ENCODE measurements around the gene RFX8. TPM values are rescaled to one million over a fixed set of nuclear protein-coding genes. Genes with fewer than 3 reads are reported as not detected.
A peak's percentile ranks its signal among the peaks of the same experiment; 100 is the strongest.

RFX8 gene
- total and polyA plus RNA-seq, 2 of the 4 experiments (the other 2 are of a cell fraction), result 2.9 to 5.3 TPM

DNA sequence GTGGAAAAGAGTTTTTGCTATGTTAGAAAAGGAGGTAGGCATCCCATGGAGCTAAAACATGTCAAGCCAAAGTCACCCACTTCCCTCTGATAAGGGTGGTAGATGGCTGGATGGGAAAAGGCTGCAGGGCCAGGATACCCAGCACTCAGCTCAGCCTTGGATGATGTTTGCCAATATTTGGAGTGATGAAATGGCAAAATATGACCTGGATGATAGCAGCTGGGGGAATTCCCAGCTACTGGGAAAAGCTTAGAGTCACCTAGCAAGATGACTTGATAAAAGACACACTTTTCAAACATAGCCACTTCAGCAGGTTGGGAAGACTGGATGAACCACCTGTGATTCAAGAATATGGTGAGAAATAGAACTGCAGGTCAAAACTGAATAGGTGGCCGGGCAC, 10.1 kb downstream of the RFX8 start:
- Histone ChIP-seq H2BK5ac (ENCODE audit: low read depth, low read length, poor library complexity, severe bottlenecking) (peak overlapping the region; percentile 69), H4K5ac (ENCODE audit: low read depth, low read length) (peak overlapping the region; percentile 5; the same call in 1 of the 2 replicates), H3K27me3 (ENCODE audit: control insufficient read depth, insufficient read depth, low read length) (no peaks in the 10 kb centered on the region), H2BK120ac (ENCODE audit: low read depth, low read length) (peak overlapping the region; percentile 85), H3K23ac (ENCODE audit: low read depth, low read length) (peak overlapping the region; percentile 32; the same call in 1 of the 2 replicates), H3K79me1 (ENCODE audit: low read depth in 1 of 2, low read length in 2 of 2) (peaks cover 33 to 78% of the 10 kb centered on the region in 2 experiments), H3K9me1 (ENCODE audit: insufficient read depth, low read length) (peaks cover 39% of the 10 kb centered on the region), H2AK5ac (ENCODE audit: low read depth, low read length) (peak overlapping the region; percentile 75; the same call in 1 of the 2 replicates), H3K18ac (ENCODE audit: low read depth, low read length) (no peak overlapping the region), H2BK15ac (ENCODE audit: low read depth, low read length) (peak overlapping the region; percentile 60; the same call in 2 of the 3 replicates), H2AFZ (replicated peaks; ENCODE audit: low read length, poor library complexity) (no peak overlapping the region), H2BK20ac (ENCODE audit: low read depth, low read length) (peak overlapping the region; percentile 87), H3K36me3 (ENCODE audit: control insufficient read depth, insufficient read depth, low read length) (no peaks in the 10 kb centered on the region), H4K91ac (ENCODE audit: insufficient read depth, low read depth, low read length) (peak overlapping the region; percentile 69; the same call in 1 of the 2 replicates), H3K9me3 (ENCODE audit: control insufficient read depth, insufficient read depth, low read length) (no peaks in the 10 kb centered on the region), H2AK9ac (replicated peaks; ENCODE audit: low read depth, low read length, poor library complexity) (peak overlapping the region; percentile 70), H3K9ac (ENCODE audit: low read depth, low read length) (0 out of 2 replicates have a peak overlapping the region, but pooled peaks have one; percentile 13), H3K4me2 (ENCODE audit: low read depth, low read length) (no peak overlapping the region; the same call in 1 of the 2 replicates), H4K8ac (ENCODE audit: low read depth in 2 of 2, low read length in 2 of 2) (peak overlapping the region; percentile 5 to 70; a peak in 2 of 4 replicates), H4K20me1 (ENCODE audit: insufficient read depth, low read length) (no peaks in the 10 kb centered on the region), H3K4ac (ENCODE audit: low read depth, low read length) (peak overlapping the region; percentile 81), H3K4me3 (ENCODE audit: insufficient read depth, low read depth, low read length) (no peak overlapping the region), H3K56ac (ENCODE audit: extremely low read depth, insufficient read depth, low read length) (peak overlapping the region; percentile 53; the same call in 1 of the 2 replicates), H3K14ac (replicated peaks; ENCODE audit: low read depth, low read length) (peak overlapping the region; percentile 78), H3K4me1 (ENCODE audit: control insufficient read depth, insufficient read depth, low read length) (peaks cover 22% of the 10 kb centered on the region), H3K27ac (ENCODE audit: insufficient read depth, low read length) (peak overlapping the region; percentile 34; the same call in 1 of the 2 replicates)
- in situ Hi-C loops (cut with MboI; ENCODE audit: low sequenced_read_pairs), result no loop called here
- WGBS, 2 experiments (ENCODE audit: extremely low coverage in 2 of 2, insufficient read length in 1 of 2), result no CpG with 5 or more reads among the region's 1 CpG
- no TSS peak for BruUV-seq (replicated peaks)
- ATAC-seq (ENCODE audit: low read depth), result no peak
- peak; percentile 66 for DNase-seq
- POLR2A ChIA-PET (ENCODE audit: unreplicated experiment), result interaction anchor here (1.2 kb wide), 1 partner anchor 10 kb away, joined by 4 read pairs; the partner anchor contains the start of gene RFX8
- CTCF ChIA-PET, result no interaction called here
- TF ChIP-seq POLR2A (IDR thresholded peaks at IDR 0.05; ENCODE audit: low read depth, low read length) (no peak), CHD1 (IDR thresholded peaks at IDR 0.05; ENCODE audit: low read depth, low read length) (no peak), RFX5 (IDR thresholded peaks at IDR 0.05; ENCODE audit: low read depth, low read length) (no peak), BHLHE40 (IDR thresholded peaks at IDR 0.05; ENCODE audit: low read depth, low read length) (no peak)
- TF ChIP-seq, protein P1, sequence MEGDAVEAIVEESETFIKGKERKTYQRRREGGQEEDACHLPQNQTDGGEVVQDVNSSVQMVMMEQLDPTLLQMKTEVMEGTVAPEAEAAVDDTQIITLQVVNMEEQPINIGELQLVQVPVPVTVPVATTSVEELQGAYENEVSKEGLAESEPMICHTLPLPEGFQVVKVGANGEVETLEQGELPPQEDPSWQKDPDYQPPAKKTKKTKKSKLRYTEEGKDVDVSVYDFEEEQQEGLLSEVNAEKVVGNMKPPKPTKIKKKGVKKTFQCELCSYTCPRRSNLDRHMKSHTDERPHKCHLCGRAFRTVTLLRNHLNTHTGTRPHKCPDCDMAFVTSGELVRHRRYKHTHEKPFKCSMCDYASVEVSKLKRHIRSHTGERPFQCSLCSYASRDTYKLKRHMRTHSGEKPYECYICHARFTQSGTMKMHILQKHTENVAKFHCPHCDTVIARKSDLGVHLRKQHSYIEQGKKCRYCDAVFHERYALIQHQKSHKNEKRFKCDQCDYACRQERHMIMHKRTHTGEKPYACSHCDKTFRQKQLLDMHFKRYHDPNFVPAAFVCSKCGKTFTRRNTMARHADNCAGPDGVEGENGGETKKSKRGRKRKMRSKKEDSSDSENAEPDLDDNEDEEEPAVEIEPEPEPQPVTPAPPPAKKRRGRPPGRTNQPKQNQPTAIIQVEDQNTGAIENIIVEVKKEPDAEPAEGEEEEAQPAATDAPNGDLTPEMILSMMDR (conservative IDR thresholded peaks at IDR 0.05; ENCODE audit: low read depth, low read length), result no peak
- dilution Hi-C loops (cut with HindIII; ENCODE audit: low sequenced_read_pairs, unreplicated experiment), result no loop called here
- intact Hi-C loops (cut with micrococcal nuclease), result no loop called here

Data from IMR-90 (cell line).